HG03139 (cell line): ENCODE data around the gene CCDC38.
"Not testable (repeated sequence)": the region's sequence is repeated elsewhere in the genome, so short reads cannot be mapped to it uniquely, and the experiment has no call there.

ENCODE experiments used
- ATAC-seq: cut with Tn5 transposase; IDR thresholded peaks from one replicate; pipeline ENCODE4 v1.9.1; 2021; ENCODE audit not compliant: unreplicated experiment

CCDC38 gene

GRCh38 chr12:95942524-95943329 is at the start of gene CCDC38:
Gene CCDC38 (minus strand): TSS chr12:95942614. CDS start chr12:95936509, 6,105 bp downstream.
- ATAC-seq = peak; percentile 98

- no peak for ATAC-seq
These were observed 47.7 kb upstream of the CCDC38 start for GRCh38 chr12:95990136-95990535.

GRCh38 chr12:95989504-95990123 is 47.2 kb upstream of the CCDC38 start:
- ATAC-seq = no peak

GRCh38 chr12:95988506-95989275 is 46.3 kb upstream of the CCDC38 start:
- ATAC-seq = no peak

GRCh38 chr12:95986635-95987570 is 44.5 kb upstream of the CCDC38 start:
- ATAC-seq = no peak

GRCh38 chr12:95984682-95985081 is 42.3 kb upstream of the CCDC38 start:
- ATAC-seq = no peak

- ATAC-seq = no peak
These were observed 40.2 kb upstream of the CCDC38 start for GRCh38 chr12:95982602-95983001.

GRCh38 chr12:95980437-95980836 is 38.0 kb upstream of the CCDC38 start:
- ATAC-seq = no peak

GRCh38 chr12:95978774-95979173 is 36.4 kb upstream of the CCDC38 start:
- ATAC-seq = no peak

GRCh38 chr12:95978351-95978750 is 35.9 kb upstream of the CCDC38 start:
- ATAC-seq = no peak

GRCh38 chr12:95977764-95978305 is 35.4 kb upstream of the CCDC38 start:
- ATAC-seq = no peak

- ATAC-seq = no peak
These were observed 34.0 kb upstream of the CCDC38 start for GRCh38 chr12:95976416-95976832.

GRCh38 chr12:95975491-95975890 is 33.1 kb upstream of the CCDC38 start:
- no peak for ATAC-seq

GRCh38 chr12:95974358-95974757 is 31.9 kb upstream of the CCDC38 start:
- ATAC-seq = no peak

GRCh38 chr12:95972832-95973456 is 30.5 kb upstream of the CCDC38 start:
- ATAC-seq = no peak

- no peak for ATAC-seq
These were observed 28.5 kb upstream of the CCDC38 start for GRCh38 chr12:95970905-95971304.

GRCh38 chr12:95969116-95969515 is 26.7 kb upstream of the CCDC38 start:
- not testable (repeated sequence) for ATAC-seq

GRCh38 chr12:95967301-95967700 is 24.9 kb upstream of the CCDC38 start:
- ATAC-seq = no peak

- no peak for ATAC-seq
These were observed 24.0 kb upstream of the CCDC38 start for GRCh38 chr12:95966287-95966870.
